GM19324 (cell line): Measurements from ENCODE around the gene GAK.

Source experiments
- ATAC-seq: cut with Tn5 transposase; IDR thresholded peaks from one replicate; pipeline ENCODE4 v1.9.1; 2021; ENCODE audit warnings: mild to moderate bottlenecking, moderate library complexity; ENCODE audit not compliant: unreplicated experiment, low FRiP score

The GAK gene

DNA sequence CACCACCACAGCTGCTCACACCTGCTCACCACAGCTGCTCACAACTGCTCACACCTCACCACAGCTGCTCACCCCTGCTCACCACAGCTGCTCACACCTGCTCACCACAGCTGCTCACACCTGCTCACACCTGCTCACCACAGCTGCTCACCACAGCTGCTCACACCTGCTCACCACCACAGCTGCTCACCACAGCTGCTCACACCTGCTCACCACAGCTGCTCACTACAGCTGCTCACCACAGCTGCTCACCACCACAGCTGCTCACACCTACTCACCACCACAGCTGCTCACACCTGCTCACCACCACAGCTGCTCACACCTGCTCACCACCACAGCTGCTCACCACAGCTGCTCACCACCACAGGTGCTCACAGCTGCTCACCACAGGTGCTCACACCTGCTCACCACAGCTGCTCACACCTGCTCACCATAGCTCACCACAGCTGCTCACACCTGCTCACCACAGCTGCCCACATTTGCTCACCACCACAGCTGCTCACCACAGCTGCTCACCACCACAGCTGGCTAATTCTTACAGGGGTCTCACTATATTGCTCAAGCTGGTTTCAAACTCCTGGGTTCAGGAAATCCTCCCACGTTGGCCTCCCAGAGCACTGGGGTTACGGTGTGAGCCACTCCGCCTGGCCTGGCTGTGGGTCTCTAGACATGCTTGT lies 75.8 kb downstream of the GAK start:
- no peak for ATAC-seq

DNA sequence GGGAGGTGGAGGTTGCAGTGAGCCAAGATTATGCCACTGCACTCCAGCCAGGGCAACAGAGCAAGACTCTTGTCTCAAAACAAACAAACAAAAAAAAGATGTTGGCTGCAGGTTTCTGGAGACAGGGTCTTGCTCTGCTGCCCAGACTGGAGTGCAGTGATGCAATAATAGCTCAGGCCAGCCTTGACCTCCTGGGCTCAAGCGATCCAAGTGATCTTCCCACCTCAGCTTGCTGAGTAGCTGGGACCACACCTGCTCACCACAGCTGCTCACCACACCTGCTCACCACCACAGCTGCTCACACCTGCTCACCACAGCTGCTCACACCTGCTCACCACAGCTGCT lies 76.3 kb downstream of the GAK start:
- no peak for ATAC-seq

DNA sequence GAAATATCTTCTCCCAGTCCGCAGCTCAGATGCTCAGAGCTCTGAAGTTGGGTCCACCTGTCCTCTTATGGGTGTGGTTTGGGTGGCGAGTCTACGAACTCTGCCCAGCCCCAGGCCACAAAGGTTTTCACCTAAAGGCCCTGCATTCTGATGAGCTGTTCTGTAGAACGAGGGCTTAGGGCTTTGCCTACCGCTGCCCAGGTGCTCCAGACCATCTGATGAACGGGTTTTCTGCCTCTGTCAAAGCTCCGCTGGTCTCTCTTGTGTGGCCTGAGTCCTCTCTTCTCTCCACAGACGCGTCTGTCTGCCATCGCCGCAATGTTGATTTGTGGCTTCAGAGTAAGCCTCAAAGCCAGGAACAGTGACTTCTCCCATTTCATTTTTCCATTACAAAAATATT lies 77.8 kb downstream of the GAK start:
- ATAC-seq = no peak

DNA sequence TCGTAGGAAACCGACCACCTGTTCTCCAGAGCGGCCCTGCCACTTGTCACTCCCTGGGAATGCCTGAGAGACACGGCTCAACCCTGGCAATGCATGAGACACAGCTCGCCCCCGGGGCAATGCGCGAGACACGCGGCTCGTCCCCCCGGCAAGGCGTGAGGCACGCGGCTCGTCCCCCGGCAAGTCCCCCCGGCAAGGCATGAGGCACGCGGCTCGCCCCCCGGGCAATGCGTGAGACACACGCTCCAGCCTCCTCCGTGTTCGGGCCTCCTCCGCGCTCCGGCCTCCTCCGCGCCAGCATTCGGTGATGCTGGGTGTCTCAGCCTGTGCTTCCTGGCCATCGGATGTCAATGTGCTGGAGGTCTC lies 78.7 kb downstream of the GAK start:
- ATAC-seq = no peak

DNA sequence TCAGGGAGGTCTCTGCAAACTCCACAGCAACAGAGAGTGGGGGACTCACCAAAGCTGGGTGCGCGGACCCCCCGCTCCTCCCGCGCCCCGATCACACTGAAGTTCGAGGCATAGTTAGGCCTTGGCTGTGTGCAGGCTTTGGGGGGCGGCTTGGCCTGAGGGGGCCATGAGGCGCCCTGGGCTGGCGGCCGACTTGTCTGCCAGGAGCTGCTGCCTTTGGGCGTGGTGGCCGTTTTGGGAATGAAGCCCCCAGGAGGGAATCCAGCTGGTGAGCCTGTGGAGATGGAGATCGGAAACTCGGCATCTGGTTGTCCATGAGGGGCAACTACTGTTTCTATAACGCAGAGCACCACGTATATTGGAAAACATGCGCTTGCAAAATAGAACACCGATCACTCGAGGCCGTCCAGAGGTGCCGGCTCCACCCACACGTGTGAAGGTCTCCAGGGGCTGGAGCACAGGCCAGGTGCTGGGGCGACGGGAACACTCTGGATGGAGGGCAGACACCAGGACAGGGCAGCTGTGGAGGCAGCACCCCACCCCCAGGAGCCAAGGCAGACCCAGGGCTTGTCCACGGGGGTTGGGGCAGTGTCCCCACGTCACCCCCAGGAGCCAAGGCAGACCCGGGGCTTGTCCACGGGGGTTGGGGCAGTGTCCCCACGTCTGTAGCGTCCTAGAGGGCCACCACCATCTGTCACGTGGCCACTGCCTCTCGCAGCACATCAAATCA lies 80.2 kb downstream of the GAK start:
- no peak for ATAC-seq

DNA sequence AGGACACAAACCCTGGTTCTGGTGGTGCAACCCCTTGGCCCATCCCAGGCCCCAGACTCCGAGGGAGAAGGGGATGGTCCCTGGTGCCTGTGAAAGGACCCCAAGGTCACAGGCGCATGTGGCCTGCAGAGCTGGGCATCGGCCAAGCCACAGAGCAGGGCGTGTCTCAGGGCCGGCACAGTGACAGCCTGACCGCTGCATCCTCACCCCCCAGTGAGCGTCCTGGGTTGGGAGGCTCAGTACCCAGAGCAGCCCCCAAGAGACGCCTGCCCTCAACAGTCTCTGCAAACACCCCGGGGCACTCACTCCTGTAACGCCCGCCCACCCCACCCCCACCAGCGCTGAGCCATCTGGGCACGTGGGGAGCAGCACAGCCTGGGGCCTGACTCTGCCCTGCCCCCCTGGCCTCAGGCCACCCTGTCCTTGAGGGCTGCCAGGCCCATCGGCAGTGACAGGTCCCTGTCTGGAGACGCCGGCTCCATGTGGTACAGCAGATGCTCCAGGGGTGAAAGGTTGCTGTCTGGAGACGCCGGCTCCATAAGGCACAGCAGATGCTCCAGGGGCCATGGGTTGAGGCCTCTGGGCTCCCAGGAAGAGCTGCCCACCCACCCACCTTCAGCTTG lies 81.7 kb downstream of the GAK start:
- no peak for ATAC-seq

DNA sequence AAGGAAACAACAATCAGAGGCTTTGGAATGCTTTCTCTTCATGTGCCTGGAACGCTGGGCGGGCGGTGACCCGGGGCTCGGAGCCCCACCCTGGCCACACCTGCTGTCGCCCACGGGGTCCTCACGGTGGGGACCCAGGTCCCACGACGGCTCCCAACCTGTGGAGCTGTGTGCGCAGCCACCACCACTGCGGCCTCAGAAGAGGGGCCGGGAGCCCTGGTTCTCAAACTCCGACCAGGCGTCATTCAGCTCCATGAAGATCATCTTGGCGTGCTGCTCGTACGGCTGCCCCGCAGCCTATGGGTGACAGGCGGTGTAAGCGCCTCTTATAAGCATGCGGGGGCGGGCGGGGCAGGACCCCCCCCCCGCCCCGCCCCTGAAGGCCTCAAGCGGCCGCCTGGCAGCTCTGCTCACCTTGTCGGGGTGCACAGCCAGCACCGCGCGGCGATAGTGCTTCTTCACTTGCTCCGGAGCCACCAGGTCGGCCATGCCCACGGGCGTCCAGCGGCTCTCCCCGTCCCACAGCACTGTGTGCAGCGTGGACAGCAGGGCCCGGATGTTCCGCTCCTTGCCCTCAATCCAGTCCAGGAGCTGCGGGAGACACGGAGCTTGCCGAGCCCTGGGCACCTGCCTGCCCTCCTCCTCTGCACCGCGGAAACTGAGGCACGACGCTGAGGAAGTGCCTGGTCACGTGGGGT lies 82.5 kb downstream of the GAK start:
- ATAC-seq = no peak

DNA sequence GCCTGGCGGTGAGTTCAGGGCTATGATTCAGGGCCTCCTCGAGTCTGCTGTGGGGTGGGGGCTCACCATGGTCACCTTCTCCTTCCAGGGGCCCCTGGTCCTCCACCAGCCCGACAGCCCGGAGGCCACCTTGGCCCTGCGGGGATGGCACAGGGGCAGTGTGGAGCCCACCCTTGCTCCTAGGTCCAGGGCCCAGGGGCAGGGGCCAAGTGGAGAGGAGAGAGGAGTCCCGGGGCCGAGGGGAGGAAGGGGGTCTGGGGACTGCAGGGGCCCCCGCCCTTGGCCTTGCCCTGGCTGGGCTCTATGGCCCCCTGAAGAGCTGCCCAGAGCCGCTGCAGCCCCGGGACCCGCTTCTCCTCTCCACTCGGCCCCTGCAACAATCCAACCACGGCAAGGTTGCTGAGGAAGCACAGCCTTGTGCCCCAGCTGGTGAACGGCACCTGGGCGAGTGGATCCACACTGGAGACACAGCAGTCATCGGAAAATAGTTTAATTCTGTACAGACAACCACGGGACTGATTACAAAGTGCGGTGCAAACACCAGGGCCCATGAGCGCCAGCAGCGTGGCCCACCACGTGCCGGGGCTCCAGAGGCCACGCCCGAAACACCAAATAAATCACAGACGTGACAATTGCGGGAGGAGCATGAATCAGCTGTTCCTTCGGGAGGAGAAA lies 83.2 kb downstream of the GAK start:
- no peak for ATAC-seq

DNA sequence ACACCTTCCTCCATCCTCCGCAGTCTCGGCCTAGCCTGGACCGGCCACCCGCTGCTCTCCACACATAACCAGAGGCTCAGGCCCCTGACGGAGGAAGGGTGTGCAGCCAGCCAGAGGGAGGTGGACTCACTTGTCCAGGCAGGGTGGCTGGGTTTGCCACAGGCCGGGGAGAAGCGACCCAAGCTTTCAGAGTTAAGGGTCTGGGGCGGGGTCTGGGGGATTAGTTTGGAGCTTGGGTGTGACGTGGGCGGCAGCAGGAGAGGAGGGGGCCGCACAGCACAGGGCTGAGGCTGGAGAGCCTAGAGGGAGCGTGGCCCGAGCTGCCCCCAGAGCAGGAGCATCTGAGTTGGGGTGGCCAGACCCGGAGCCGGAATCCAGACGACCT lies 83.8 kb downstream of the GAK start:
- ATAC-seq = no peak

DNA sequence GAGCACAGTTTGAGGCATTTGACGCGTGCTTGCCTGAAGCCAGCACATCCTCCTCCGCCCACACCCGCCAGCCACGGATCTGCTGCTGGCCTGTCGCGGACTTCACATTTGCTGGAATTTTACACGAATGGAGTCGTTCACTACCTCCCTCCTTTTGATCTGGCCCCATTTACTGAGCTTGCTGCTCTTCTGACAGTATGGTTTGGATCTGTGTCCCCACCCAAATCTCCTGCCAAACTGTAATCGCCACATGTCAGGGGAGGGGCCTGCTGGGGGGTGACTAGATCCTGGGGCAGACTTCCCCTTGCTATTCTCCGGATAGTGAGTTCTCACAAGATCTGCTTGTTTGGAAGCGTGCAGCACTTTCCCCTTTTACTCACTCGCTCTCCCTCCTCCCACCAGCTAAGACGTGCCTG lies 86.3 kb downstream of the GAK start:
- ATAC-seq = no peak

DNA sequence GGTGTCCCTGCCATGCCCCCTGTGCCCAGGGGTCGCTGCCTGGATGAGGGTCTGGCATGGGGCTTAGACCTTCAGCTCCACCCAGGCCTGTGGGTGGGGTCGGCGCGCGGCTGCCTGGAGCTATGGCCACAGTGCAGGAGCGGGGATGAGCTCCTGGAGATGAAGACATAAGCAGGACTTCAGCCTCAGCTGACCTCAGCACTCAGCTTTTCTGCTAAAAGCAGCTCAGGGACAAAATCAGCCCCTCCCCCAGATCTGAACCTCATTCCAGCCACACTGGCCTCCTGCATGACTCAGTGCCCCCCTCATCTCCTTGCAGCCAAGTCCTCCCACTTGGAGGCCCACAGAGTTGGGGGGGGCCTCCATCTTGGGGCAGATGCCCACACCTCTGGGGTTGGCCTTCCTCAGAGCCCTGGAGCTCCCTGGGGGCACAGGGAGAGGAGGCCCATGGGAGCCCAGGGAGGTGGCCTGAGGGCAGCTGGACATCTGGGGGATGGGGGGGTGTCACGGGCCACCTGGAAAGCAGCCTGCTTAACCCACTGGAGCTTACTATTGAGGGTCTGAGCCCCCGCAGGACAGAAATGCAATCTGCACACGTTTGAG lies 86.8 kb downstream of the GAK start:
- ATAC-seq = no peak

DNA sequence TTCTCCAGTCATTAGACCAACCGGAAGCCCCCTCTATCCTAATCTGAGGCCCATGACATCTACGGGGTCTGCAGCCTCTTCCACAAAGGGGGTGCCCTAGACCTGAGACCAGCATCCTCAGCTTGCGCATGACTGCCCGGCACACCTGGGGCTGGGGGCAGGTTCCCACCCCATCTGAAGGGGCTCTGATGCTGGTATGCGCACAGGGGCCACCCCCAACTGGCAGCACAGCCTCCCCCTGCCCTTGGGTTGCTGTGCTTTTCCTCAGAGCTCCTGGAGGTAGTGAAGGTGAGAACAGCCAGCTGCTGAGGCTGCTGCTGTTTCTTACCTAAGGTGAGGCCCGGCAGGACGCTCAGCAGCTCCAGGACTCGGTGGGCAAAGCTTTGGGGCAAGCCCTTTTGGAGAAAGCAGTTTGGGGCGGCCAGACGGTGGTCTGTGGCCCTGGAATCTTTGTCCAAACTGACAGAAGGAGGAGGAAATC lies 87.3 kb downstream of the GAK start:
- no peak for ATAC-seq

DNA sequence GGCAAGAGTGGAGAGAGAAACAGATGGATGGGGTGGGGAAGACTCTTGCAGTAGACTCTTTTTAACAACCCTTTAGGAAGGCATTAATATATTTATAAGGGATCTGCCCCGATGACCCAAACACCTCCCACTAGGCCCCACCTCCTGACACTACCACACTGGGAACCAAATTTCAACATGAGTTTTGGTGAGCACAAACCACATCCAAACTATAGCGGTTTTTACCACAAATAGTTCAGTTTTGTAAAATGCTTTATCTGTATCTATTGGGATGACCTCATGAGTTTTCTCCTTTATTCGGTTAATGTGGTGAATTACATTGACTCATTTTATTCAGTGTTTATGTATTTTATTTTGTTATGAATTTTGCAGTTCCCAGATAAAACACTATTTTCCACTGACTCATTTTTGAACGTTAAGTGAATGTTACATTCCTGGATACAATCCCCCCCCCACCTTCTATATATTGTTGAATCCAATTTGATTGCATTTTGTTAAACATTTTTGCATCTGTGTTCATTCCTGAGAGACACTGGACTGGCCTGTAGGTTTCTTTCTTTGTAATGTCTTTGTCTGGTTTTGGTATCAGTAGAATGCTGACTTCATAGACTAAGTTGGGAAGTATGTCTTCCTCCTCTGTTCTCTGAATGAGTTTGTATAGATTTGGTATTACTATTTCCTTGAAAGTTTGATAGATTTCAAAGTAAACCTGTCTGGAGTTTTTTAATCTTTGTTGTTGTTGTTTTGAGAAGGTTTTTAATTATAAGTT lies 92.3 kb downstream of the GAK start:
- no peak for ATAC-seq

DNA sequence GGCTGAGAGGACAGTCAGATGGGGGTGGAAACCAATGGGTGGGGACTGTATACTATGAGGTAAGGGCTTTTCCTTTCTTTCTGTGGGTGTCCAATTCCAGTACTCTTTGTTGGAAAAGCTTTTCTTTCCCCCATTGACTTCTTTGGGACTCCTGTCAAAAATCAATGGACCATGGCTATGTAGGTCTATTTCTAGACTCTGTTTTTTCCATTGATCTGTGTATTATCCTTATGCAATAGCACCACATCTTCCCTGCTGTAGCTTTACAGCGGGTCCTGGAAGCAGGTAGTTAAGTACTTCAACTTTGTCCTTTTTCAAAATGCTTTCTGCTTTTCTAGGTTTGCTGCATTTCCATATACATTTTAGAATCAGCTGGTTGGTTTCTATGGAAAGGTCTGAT lies 94.3 kb downstream of the GAK start:
- ATAC-seq = no peak

DNA sequence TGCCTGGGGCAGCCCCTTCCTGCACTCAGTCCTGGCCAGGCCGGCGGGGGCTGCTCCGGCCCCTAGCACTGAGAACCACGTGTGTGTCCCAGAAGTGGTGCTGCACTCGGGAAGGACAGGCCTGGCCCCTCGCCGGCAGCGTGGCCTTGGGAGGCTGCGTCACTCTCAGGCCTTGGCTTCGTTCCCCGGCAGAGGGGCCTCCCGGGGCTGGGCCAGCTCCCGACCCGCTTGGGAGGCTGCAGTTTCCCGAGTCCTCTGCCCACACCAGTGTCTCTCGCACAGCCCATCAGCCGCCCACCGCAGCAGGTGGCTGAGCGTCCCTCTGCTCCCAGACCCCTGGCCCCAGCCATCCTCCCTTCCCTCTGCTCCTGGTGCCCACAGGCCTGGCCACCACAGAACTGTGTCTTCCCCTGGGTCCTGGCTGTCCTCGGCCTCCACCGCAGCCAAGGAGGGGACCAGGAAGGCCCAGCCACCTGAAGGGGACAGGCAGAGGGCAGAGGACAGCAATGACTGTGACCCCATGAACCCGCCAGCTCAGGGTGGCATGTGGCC lies 95.3 kb downstream of the GAK start:
- ATAC-seq = no peak

DNA sequence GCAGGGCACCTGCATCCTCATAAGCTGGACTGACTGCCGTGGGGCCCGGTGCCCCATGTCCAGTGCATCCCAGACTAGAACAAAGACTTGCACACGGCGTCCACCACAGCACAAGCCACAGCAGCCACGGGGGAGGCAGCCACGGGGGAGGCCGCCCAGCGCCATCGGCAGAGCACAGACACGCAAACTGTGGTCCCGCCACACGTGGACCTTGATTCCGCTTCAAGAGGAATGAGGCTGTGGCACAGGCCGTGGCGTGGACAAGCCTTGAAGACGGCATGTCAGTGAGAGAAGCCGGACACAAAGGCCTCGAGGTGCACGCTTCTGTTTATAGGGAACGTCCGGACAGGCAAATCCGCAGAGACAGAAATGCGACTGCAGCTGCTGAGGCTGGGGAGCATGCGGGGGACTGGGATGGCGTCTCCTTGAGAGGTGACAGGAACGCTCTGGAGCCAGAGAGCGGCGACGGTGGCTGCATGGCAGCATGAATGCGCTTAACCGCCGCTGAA lies 96.1 kb downstream of the GAK start:
- ATAC-seq = no peak

DNA sequence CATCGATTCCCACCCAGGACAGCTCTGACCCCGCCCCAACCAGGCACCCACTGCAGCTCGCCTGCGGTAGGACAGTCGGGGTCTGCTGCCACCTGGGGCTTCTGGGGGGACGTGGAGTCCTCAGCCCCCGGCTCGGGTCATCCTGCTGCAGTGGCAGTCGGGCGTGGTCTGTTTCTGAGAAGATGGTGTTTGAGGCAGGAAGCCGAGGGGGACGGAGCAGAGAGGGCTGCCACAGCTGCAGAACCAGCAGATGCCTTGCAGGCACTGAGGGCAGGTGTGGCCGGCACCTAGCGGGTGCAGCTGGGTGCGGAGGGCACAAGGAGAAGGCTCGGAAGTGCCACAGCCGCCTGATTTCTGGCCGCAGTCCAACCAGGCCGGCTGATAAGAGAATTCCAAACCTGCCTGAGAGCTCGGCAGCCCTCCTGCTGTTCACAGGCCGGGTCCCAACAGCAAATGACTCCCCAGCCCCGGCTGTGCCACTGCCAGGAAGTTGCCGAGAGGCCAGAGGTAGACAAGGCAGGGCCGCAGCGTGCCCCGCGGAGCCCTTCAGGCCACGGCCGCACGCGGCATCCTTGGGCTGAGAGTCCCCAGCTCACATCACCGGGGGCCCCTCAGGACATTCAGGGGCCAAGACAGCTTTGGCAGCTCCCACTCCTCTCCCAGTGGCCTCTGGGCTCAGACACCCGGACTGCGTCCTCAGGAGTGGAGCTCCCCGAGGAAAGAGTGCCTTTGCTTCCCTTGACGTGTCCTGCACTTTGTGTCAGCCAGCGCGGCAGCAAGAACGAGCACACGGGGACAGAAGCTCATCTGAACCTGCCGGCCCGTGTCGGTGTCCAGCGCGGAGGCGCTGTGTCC lies 96.7 kb downstream of the GAK start:
- ATAC-seq = no peak
